GM12801 (cell line): ENCODE data around the gene SERHL2.

Experiments
- TF ChIP-seq, protein P1 (sequence below): IDR thresholded peaks from one replicate; pipeline ENCODE4 v1.5.1; 2011; ENCODE audit warnings: control low read depth; ENCODE audit not compliant: insufficient read length; ENCODE audit errors: extremely low read depth

SERHL2 gene

DNA sequence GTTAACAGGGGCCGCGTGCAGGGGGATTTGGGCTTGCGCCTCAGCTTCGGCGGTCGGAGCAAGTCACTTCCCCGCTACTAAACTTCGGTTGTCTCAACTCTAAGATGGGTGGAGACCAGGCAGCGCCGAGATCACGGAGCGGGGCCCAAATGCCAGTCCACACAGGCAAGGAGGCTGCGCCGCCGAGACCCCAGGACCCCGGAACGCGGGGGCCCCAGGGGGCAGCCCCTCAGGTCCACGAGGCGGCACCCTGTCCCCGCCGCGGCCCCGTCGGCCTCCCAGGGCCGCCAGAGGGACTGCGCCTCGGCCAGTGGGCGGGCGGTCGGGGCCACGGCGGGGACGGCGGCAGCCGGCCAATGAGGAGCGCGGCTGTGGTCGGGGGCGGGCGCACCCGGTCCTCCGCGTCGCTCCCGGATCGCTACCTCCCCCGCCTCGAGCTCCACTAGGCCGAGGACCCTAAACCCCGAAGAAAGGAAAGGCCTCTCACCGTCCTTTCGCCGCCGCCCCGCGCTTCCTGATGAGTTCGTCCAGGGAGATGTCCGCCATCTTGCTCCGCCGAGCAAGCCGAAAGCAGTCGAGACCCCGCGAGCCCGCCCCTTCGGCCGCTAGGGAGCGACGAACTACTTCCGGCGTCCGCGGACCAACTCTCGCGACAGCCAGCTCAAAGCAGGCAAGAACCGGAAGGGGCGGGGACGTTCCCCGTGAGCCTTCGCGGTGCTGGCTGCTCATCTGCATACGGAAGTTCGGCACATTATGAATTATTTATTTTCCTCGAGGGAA lies 60.7 kb downstream of the SERHL2 start, which contains the start of gene POLDIP3:
Gene POLDIP3 (minus strand): TSS at position 572 of the 780 bp plus-strand sequence. CDS start 26 bp downstream, at position 546.
- TF ChIP-seq, protein P1, sequence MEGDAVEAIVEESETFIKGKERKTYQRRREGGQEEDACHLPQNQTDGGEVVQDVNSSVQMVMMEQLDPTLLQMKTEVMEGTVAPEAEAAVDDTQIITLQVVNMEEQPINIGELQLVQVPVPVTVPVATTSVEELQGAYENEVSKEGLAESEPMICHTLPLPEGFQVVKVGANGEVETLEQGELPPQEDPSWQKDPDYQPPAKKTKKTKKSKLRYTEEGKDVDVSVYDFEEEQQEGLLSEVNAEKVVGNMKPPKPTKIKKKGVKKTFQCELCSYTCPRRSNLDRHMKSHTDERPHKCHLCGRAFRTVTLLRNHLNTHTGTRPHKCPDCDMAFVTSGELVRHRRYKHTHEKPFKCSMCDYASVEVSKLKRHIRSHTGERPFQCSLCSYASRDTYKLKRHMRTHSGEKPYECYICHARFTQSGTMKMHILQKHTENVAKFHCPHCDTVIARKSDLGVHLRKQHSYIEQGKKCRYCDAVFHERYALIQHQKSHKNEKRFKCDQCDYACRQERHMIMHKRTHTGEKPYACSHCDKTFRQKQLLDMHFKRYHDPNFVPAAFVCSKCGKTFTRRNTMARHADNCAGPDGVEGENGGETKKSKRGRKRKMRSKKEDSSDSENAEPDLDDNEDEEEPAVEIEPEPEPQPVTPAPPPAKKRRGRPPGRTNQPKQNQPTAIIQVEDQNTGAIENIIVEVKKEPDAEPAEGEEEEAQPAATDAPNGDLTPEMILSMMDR = no peak

DNA sequence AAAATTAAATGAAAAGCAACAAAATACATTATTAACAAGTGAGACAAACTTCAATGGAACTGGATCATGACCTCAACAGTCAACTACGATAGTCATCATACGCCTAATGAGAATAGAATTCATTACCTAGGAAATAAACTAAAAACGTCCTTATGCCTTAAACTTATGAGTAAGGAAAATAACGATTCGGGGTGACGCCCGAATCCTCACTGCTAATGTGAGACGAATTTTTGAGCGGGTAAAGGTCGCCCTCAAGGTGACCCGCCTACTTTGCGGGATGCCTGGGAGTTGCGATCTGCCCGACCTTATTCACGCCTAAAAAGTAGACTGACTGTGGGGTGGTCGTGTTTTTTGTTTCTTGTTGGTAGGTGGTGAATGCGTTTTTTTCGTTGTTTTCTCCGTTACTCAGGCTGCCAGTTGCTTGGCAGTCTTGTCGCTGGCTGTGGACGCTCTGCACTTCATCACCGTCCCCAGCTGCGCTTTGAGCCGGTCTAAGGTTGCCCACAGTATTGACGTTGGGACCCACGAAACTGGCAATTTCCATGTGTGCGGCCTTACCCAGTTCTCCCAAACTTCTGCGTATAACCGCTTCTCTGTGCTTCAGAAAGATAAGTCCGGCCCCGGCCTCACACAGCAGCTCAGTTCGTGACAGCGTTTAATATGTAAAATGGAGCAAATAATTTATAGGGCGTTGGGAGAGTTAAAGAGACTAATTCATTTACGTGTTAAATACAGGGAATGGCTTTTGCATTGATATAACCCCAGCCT lies 61.5 kb downstream of the SERHL2 start:
- TF ChIP-seq, protein P1 = no peak

DNA sequence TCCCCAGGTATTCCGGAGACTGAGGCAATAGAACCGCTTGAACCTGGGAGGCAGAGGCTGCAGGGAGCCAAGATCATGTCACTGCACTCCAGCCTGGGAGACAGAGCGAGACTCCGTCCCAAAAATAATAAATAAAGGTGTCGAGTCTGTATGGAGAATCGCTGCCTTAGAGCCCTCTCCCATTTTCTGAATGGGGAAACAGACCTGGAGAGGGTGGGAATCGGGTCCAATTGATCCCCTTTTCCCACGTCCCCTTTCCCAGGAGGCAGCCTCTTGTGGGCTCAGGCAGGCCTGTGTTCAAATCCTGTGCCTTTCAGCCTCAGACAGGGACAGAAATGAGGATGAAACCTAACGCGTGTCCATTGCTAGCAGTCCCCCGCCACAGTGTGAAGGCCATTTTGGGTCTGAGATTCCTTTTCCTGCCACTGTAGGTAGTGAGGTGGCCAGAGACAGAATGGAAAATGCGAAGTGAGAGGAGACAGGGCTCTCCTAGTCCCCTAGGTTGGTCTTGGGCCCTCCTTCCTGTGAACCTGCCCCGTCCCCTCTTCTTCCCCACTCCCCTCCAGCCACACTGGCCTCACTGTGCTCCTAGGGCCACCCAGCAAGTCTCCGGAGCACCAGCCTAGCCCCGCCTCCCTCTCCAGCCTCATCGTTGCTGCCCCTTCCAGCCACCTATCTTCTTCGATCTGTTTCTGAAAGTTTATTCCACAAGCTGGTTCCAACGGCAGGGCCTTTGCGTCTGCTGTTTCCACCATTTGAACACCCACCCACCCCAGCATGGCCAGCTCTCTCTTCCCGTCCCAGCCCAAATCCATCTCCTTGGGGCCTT lies 63.6 kb downstream of the SERHL2 start:
- TF ChIP-seq, protein P1 = no peak

DNA sequence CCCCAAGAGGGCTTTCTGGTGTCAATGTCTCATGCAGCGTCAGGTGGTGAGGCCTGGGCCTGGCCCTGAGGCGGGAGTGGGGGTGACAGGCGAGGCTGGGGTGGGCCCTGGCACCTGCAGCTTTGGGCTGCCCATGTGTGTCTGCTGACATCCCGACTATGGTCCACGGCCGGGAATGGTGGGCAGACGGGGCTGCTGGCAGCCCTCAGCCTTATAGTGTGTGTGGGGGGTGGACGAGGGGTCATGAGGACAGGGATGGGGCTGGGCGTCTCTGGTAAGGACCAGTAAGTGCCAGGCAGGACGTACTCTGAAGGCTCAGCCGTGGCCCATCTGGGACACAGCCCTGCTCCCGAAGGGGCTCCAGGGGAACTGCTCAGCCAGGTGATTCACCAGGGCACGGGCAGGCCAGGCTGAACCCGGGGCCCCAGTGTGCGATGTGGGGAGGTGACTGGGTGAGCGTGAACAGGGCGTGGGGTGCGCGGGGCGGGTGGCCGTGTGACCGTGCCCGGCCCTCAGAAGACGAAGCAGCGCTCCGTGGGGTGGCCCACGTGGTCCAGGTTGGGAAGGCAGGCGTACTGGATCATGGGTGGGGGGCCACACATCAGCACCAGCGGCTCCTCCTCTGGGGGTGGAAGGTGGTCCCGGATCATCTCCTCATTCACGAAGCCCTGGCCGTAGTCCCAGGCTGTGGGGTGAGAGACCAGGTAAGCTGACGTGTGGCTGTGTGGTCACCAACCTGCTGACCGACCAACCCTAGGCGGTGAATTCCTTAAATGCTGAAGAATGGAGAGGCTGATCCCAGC lies 65.7 kb downstream of the SERHL2 start:
- TF ChIP-seq, protein P1 = no peak

DNA sequence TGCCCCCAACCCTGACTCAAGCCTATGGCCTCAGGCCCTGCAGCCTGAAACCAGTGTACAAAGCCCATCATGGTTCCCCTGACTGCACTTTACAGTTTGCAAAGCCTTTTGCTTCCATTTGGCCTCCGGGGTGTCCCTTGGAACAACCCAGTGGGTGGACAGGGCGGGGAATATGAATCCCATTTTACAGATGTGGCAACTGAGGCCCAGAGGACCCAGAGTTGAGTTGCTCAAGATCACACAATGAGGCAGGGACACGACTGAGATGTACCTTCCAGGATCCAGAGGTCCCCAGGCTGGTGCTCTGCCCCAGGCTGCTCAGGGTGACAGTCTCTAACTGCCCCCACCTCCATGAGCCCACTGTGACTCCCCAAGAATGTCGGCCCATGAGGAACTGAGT lies 66.3 kb downstream of the SERHL2 start:
- TF ChIP-seq, protein P1 = no peak

DNA sequence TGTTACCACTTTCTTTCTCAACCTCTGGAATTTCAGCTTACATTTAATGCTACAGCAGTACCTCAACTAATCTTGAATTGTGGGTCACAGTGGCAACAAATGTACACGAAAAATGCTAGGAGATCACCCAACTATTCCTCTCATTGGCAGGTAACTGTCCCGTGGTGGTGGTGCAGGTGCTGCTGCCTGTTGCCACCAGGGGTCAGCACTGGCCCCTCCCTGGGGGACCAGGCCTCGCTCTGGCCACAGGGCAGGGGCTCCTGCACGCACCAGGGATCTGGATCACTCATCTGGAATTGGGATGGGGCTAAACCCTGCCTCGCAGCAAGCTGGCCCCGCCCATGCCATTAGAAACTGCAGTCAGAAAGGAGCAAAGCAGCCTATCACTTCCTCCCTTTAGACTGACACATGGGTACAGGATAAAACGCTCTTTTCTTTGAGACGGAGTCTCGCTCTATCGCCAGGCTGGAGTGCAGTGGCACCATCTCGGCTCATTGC lies 67.8 kb downstream of the SERHL2 start:
- TF ChIP-seq, protein P1 = no peak
